ENCODE data around the gene TTLL11.

DNA sequence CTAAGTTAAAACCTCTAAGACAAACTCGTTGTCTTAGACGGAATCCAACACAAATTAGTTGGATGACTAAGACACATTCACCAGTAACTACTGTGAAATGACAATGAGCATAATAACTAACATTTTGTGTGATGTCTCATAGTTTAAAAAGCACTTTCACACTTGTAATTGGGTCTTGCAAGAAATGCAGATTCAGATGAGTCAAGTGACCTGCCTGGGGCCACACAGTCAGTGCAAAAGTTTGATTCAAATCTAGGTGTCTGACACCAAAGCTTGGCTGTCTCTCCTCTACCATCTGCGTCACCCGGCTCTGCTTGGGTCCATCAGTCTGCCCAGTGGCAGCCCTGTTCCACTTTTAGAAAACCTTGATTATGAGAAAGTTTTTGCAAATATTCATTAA lies 143.7 kb downstream of the TTLL11 start:
- TF ChIP-seq, protein P1, sequence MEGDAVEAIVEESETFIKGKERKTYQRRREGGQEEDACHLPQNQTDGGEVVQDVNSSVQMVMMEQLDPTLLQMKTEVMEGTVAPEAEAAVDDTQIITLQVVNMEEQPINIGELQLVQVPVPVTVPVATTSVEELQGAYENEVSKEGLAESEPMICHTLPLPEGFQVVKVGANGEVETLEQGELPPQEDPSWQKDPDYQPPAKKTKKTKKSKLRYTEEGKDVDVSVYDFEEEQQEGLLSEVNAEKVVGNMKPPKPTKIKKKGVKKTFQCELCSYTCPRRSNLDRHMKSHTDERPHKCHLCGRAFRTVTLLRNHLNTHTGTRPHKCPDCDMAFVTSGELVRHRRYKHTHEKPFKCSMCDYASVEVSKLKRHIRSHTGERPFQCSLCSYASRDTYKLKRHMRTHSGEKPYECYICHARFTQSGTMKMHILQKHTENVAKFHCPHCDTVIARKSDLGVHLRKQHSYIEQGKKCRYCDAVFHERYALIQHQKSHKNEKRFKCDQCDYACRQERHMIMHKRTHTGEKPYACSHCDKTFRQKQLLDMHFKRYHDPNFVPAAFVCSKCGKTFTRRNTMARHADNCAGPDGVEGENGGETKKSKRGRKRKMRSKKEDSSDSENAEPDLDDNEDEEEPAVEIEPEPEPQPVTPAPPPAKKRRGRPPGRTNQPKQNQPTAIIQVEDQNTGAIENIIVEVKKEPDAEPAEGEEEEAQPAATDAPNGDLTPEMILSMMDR (IDR thresholded peaks at IDR 0.05), result no peak
- no peak for TF ChIP-seq POLR2A (IDR thresholded peaks at IDR 0.05)

Data from tibial nerve (tissue), 3 donors.